RWPE1 (cell line): ENCODE data around the gene THRB.

Source experiments
- CTCF ChIA-PET: fragments of 350-600 bp; sonication (Branson Sonifier 250); formaldehyde crosslinking; extraction: SDS; loops from one replicate; lab custom pipeline; 2021; lab: Yijun Ruan, JAX
- POLR2A ChIA-PET: fragments of 400-600 bp; formaldehyde crosslinking; extraction: SDS; loops from one replicate; lab custom pipeline; 2020; ENCODE audit warnings: antibody characterized with exemption; ENCODE audit not compliant: low non-redundant PET; lab: Yijun Ruan, JAX
- DNase-seq: peaks from one replicate; pipeline ENCODE4 v3.0.0; 2012; ENCODE audit warnings: low spot score
- H3K27ac ChIP-seq: fragments of 450-650 bp; 2 replicates; pipeline ENCODE4 v1.5.1; 2017
- TF ChIP-seq, protein P1 (sequence below): fragments of 450-650 bp; conservative IDR thresholded peaks from 2 replicates; pipeline ENCODE4 v1.5.1; 2017; ENCODE audit warnings: low read depth, mild to moderate bottlenecking

The THRB gene

DNA sequence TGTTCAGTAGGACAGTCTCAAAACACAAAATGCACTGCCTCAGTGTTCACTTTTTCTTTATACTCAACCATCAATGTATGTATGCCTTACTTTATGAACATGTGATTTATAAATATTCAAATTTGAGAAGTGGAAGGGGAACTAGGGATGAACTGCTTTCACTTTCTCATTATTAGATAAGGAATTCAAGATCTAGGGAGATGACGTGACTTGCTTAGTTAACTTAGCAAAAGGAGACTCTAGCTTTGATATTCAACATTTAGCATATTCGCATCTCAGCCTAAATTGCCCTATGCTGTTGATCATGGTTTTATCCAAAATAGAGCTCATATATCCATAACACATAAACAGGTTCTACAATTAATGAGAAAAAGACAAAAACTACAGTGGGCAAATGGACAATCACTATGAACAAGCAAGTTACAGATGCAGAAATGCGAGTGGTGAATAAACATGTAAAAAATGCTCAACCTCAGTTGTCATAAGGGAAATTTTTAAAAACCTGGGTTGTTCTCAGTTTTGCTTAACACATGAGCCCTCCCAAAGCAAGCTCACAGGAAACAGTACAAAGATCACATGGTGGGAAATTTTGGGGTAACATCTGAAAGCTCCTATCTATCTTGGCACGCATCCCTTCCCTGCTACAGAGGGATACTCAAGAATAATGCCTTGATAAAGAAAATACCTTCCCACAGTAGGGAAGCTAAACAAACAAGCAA is 269.8 kb downstream of the THRB start:
- POLR2A ChIA-PET, result no interaction called here
- DNase-seq, result no peak
- no peak overlapping the region for H3K27ac ChIP-seq
- CTCF ChIA-PET, result interaction anchor here (0.6 kb wide), 1 partner anchor 56 kb away, joined by 3 read pairs; no protein-coding TSS in a partner anchor
- TF ChIP-seq, protein P1, sequence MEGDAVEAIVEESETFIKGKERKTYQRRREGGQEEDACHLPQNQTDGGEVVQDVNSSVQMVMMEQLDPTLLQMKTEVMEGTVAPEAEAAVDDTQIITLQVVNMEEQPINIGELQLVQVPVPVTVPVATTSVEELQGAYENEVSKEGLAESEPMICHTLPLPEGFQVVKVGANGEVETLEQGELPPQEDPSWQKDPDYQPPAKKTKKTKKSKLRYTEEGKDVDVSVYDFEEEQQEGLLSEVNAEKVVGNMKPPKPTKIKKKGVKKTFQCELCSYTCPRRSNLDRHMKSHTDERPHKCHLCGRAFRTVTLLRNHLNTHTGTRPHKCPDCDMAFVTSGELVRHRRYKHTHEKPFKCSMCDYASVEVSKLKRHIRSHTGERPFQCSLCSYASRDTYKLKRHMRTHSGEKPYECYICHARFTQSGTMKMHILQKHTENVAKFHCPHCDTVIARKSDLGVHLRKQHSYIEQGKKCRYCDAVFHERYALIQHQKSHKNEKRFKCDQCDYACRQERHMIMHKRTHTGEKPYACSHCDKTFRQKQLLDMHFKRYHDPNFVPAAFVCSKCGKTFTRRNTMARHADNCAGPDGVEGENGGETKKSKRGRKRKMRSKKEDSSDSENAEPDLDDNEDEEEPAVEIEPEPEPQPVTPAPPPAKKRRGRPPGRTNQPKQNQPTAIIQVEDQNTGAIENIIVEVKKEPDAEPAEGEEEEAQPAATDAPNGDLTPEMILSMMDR, result no peak

DNA sequence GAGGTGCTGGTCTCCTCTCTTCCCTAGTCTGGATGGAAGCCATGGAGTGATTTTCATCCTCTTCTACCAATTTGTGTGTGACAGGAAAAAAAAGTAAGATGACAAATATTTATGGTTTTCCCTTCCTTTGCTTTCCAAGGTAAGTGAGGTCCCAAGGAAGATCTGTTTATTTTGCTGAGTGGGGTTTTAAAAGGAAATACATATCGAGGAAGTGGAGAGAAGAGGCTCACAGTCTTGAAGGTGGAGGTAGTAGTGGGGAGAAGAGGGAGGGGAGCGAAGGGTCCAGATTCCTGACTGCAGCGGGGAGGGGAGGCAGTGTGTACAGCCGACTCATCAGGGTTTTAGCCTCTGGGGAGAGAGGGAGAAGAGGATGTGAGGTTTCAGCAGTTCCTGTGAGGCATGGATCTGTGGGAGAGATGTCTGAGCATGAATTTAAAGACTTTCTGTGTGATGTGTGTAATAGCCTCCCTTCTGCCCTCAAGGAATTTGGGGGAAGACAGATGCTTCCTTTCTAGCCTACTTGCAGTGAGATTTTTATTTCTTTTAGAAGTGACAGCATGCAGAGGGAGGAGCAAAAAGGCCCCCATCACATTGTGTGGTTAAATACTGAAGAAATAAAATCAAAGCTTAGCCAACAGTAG is 272.4 kb downstream of the THRB start:
- POLR2A ChIA-PET, result no interaction called here
- no peak for DNase-seq
- CTCF ChIA-PET, result no interaction called here
- TF ChIP-seq, protein P1, result no peak
- H3K27ac ChIP-seq, result peak overlapping the region; percentile 32; the same call in 1 of the 2 replicates

DNA sequence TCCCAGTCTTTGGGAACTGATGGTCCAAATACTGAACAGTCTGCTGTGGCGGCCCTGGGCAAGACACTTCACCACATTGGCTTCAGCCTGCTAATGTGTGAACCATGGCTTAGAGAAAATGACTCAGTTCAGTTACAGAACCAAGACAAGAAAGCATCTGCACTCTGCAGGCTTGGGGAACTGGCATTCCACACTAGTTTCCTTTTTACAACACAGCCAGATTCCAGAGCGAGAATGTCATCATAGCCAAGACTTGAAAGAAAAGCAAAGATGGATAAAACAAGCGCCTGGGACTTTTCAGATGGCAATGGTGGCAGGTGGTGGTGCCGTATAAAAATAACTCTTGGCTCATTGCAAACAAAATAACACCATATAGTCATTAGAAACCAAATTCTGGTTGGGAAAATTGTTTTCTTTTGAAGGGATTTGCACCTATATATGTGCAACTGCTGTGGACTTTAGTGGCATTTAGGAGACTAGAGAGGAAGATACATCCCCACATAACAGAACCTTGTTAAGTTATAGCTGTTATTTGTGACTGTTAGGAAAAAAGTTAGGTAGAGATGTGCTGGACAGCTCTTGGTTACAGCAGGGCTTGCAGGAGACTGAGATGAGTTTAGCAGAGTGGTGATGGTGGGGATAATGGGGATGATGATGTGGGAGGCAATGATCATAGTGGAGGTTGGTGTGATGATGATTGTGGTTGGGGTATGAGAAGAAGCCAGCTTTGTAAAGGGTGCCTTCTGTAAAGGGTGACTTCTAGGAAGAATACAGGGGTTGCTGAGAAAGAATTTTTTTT is 273.6 kb downstream of the THRB start:
- DNase-seq, result peak; percentile 61
- TF ChIP-seq, protein P1, result no peak
- ChIA-PET POLR2A (no interaction called here), CTCF (interaction anchor here (0.7 kb wide), 2 partner anchors 264 to 409 kb away, joined by 5 to 9 read pairs; no protein-coding TSS in a partner anchor)
- no peak overlapping the region for H3K27ac ChIP-seq

DNA sequence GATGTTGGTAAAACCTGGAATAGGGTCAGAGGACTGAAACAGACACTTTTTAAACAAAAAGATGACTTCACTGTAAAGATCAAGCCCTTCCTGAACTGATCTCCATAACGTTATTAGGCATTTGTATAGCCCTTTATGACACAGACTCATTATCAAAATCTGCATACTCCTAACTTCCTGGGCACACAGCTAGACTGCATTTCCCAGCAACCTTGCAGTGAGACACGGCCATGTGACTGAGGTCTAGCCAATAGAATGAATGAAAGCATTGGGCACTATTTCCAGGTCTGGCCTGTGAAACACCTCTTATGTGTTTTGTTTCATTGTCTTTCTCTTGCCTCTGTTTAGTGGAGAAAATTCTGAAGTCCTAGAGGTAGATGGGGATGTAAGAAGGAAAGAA is 279.1 kb downstream of the THRB start:
- TF ChIP-seq, protein P1, result no peak
- CTCF ChIA-PET, result no interaction called here
- H3K27ac ChIP-seq, result no peak overlapping the region
- POLR2A ChIA-PET, result no interaction called here
- DNase-seq, result no peak

DNA sequence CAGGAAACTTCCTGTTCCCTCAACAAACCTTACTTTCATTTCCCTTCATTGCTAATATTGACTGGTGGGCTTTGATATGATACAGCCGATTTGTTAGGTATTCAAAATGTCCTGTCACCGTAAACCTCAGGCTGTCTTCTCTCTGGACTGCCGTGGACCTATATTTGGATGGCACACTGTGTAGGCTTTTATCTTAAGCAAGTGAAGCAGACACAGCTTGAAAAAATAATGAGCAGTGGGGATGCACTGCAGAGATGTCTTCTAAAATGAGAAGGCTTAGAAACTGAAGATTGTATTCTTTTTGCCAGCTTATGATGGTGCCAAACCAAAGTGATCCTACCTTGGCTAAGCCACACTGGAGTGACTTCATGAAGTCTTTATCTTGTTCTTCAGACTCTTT is 283.3 kb downstream of the THRB start:
- ChIA-PET CTCF (no interaction called here), POLR2A (no interaction called here)
- no peak for DNase-seq
- no peak overlapping the region for H3K27ac ChIP-seq
- TF ChIP-seq, protein P1, result no peak

DNA sequence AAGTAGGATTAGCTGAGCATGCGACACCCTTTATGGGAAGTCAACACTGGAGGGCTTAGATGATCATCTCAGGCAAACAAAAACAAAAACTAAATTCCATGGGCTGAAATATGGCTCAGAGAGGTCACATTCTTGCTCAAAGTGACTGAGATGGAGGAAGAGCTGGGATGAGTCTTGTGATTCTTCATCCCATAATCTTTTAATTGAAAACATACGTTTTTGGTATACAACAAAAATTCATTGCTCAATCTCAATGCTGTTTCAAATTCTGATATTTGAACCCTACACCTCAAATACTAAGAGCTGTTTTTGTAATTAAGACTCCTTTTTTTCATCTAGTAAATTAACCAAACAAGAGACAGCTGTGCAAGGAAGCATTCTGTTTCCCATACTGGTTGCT is 292.6 kb downstream of the THRB start:
- TF ChIP-seq, protein P1, result no peak
- no peak overlapping the region for H3K27ac ChIP-seq
- ChIA-PET CTCF (interaction anchor here (0.6 to 0.7 kb wide), 3 partner anchors 188 to 390 kb away, joined by 3 to 7 read pairs (median 3); no protein-coding TSS in a partner anchor), POLR2A (no interaction called here)
- no peak for DNase-seq
